Neural cell (in vitro differentiated cells): Measurements from ENCODE around the gene LIPT1.

Experiments
- RAD21 ChIP-seq: fragments of 450-650 bp; conservative IDR thresholded peaks from 2 replicates; pipeline ENCODE4 v1.6.1; 2014; ENCODE audit warnings: antibody characterized with exemption, mild to moderate bottlenecking, moderate library complexity
- TF ChIP-seq, protein P1 (sequence below): fragments of 450-650 bp; IDR thresholded peaks from 2 replicates; pipeline ENCODE4 v1.5.1; 2014; ENCODE audit warnings: antibody characterized with exemption, mild to moderate bottlenecking, moderate library complexity; ENCODE audit not compliant: poor library complexity, severe bottlenecking

DNA sequence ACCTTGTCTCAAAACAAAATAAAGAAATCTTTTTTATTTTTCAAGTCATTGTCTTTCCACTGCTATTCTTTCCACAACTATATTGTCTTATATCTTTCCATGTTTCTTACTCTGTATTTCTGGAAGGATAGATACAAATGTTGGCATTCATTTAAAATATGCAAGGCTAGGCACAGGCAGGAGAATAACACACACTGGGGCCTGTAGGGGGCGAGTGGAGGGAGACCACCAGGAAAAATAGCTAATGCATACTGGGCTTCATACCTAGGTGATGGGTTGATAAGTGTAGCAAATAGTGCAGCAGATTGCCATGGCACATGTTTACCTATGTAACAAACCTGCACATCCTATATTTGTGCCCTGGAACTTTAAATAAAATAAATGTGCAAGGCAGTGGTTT lies 35.8 kb downstream of the LIPT1 start:
- TF ChIP-seq, protein P1, sequence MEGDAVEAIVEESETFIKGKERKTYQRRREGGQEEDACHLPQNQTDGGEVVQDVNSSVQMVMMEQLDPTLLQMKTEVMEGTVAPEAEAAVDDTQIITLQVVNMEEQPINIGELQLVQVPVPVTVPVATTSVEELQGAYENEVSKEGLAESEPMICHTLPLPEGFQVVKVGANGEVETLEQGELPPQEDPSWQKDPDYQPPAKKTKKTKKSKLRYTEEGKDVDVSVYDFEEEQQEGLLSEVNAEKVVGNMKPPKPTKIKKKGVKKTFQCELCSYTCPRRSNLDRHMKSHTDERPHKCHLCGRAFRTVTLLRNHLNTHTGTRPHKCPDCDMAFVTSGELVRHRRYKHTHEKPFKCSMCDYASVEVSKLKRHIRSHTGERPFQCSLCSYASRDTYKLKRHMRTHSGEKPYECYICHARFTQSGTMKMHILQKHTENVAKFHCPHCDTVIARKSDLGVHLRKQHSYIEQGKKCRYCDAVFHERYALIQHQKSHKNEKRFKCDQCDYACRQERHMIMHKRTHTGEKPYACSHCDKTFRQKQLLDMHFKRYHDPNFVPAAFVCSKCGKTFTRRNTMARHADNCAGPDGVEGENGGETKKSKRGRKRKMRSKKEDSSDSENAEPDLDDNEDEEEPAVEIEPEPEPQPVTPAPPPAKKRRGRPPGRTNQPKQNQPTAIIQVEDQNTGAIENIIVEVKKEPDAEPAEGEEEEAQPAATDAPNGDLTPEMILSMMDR = peak; percentile 11
- TF ChIP-seq RAD21 = no peak
